ENCODE measurements around the gene CHCHD10.
"Not testable (repeated sequence)": the region's sequence is repeated elsewhere in the genome, so short reads cannot be mapped to it uniquely, and the experiment has no call there.

The CHCHD10 gene

GRCh38 chr22:23744485-23744884 is 23.3 kb downstream of the CHCHD10 start:
- no peak for DNase-seq

- DNase-seq = no peak
Measured at GRCh38 chr22:23744001-23744400, 23.8 kb downstream of the CHCHD10 start.

DNA sequence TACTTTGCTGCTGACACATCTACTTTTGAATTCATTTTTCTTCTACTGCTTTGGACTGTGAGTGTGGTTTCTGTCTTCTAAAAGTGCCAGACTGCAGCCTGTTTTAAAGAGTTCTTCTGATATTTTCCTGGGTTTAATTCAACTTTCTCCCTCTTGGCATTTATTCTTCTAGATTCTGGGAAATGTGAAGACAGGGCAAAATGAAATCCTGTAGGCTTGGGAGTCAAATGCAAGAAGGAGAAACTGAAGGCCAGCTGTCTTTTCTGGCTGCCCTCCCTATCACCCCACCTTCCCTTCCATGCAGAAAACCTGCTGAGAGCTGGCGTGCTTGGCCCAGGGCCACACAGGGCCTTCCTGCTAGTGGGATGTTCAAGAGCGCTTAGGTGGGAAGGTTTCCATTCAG is 24.5 kb downstream of the CHCHD10 start:
- DNase-seq = no peak

- DNase-seq = no peak
Measured at GRCh38 chr22:23742505-23743264, 25.1 kb downstream of the CHCHD10 start.

DNA sequence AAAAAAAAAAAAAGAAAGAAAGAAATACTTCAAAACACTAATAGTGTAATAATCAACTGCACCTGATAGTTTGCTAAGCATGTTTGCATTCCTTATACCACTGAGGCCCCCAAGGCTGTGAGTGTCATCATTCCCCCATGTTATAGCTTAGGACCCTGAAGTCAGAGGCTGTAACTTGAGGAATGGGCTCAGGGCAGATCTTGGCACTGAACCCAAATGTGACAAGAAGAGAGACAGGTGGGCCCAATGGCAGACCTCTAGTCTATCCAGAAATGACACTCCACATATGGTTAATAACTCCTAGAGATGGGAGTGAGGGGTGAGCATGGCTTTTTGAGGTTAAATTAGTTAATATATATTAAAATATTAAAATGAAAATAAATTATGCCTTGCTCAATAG is 30.1 kb downstream of the CHCHD10 start:
- DNase-seq = no peak

DNA sequence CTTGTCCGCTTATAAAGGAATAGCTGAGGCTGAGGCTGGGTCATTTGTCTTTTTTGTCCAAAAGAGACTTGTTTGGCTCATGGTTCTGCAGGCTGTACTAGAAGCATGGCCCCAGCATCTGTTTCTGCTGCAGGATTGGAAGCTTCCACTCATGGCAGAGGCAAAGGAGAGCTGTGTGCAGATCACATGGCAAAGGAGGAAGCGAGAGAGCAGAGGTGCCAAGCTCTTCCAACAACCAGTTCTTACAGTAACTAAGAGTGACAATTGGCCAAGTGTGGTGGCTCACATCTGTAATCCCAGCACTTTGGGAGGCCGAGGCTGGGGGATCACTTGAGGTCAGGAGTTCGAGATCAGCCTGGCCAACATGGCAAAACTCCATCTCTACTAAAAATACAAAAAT is 39.7 kb downstream of the CHCHD10 start:
- DNase-seq = not testable (repeated sequence)

- no peak for DNase-seq
Measured at GRCh38 chr22:23722724-23723123, 45.0 kb downstream of the CHCHD10 start.

DNA sequence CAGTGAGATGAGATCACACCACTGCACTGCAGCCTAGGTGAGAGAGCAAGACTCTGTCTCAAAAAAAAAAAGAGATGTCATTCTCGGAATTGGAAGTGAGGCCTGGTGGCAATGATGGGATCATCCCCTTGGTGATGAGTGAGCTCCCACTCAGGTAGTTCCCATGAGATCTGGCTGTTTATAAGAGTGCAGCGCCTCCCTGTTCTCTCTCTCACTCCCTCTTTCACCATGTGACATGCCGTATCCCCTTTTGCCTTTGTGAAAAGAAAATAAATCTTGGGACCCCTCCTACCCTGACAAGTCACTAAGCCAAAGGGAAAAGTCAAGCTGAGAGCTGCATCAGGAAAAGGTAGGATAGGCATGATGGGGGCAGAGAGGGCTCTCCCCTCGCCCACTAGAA is 45.6 kb downstream of the CHCHD10 start:
- DNase-seq = no peak

DNA sequence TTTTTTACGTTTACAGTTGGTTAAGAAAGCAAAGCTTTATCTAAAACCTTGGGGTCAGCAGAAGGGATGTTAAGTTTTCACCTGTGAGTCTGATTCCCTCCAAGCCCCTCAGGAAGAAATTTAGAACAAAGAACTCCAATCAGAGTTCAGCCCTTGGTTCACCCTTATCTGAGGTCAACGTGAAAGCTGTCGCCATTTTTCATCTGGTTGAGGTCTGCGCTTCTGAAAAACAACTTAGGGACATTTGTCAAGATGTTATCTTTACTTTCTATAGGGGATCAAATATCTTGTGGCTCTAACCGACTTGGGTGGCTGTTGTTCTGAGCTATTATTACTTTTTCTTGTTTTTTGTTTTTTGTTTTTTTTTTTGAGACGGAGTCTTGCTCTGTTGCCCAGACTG is 46.9 kb downstream of the CHCHD10 start:
- DNase-seq = no peak

DNA sequence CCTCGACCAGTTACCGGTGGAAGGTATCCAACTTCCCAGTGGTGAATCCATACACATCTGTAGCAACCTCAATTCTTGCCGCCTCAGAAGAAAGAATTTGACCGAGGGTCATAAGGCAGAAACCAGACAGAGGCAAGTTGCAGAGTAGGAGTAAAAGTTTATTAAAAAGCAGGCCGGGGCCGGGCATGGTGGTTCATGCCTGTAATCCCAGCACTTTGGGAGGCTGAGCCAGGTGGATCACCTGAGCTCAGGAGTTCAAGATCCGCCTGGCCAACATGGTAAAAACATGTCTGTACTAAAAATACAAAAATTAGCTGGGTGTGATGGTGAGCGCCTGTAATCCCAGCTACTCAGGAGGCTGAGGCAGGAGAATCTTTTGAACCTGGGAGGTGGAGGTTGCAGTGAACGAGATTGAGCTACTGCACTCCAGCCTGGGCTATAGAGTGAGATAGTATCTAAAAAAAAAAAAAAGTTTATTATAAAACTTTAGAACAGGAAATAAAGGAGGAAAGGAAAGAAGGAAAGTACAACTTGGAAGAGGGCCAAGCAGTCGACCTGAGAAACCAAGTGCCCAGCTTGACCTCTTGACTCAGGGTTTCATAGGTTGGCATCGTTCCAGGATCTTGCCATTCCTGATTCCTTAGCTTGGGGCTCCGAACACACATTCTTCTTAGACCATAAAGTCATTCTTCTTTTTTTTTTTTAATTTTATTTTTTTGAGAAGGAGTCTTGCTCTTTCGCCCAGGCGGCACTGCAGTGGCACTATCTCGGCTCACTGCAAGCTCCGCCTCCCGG is 49.2 kb downstream of the CHCHD10 start:
- DNase-seq = no peak

DNA sequence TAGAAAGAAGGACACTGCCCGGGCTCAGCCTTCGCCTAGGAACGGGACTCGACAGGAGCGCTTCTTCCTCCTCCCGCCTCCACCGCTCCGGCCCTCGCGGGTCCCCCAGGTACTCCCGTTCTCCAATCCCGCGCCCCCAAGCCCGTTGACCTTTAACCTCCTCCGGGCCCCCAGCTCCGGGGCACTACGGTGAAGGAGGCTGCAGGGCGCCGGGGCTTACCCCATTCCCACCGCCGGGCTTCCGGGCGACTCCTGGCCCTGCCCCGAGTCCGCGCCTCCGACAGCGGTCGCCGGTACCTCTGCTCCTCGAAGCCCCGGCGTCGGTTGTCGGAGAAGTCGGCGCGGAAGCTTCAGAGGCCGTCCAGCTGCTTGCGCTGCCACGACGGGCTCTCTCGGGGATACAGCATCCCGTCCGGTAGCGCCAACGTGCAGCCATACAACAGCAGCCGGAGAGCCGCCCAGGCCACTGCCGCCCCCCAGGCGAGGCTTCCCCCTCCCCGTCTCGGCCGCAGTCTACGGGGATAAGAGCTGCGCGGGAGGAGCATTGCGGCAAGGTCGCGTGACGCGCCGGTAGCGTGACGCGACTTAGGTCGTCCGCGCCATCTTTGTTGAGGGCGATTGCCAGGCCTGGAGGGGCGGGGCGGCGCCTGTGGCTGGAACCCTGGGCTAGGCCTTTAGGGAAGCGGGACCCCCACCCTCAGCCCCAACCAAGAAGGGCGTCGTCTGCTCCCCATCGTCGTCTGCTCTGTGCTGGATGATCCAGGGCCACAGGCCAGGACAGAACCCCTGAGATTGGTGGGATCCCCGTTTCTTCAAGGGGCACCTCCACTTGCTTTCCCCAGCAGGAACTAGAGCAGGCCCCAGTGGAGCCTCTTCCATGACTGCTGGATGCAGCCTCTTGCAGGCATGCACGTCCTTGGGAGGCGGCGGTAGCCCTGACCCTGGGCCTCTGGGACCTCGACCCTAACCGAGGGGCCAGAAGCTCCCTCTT is 50.7 kb downstream of the CHCHD10 start:
- peak; percentile 96 for DNase-seq

All from OCI-M1 (cell line).